NK-92 (cell line): Measurements from ENCODE around the gene TOGARAM2.
"Not testable (repeated sequence)": the region's sequence is repeated elsewhere in the genome, so short reads cannot be mapped to it uniquely, and the experiment has no call there.

Experiments used
- DNase-seq: peaks from one replicate; lab custom pipeline; 2025; ENCODE audit not compliant: unreplicated experiment; lab: John Stamatoyannopoulos, UW

The TOGARAM2 gene

GRCh38 chr2:29071032-29071975 lies 90.2 kb downstream of the TOGARAM2 start:
- no peak for DNase-seq

GRCh38 chr2:29072251-29072650 lies 91.2 kb downstream of the TOGARAM2 start:
- no peak for DNase-seq

- no peak for DNase-seq
Measured at GRCh38 chr2:29072971-29073725, 92.0 kb downstream of the TOGARAM2 start.

GRCh38 chr2:29073933-29074332 lies 92.8 kb downstream of the TOGARAM2 start:
- no peak for DNase-seq

GRCh38 chr2:29074411-29074810 lies 93.3 kb downstream of the TOGARAM2 start, which contains the start of gene PCARE:
Gene PCARE (minus strand): TSS chr2:29074523. CDS start chr2:29074261, 262 bp downstream.
- no peak for DNase-seq

- no peak for DNase-seq
Measured at GRCh38 chr2:29075894-29076705, 95.0 kb downstream of the TOGARAM2 start.

- DNase-seq = no peak
Measured at GRCh38 chr2:29079887-29080286, 98.8 kb downstream of the TOGARAM2 start.

GRCh38 chr2:29080886-29081743 lies 100.0 kb downstream of the TOGARAM2 start:
- DNase-seq = no peak

GRCh38 chr2:29082804-29083495 lies 101.9 kb downstream of the TOGARAM2 start:
- DNase-seq = no peak

GRCh38 chr2:29084554-29084953 lies 103.5 kb downstream of the TOGARAM2 start:
- DNase-seq = no peak

GRCh38 chr2:29090311-29090710 lies 109.2 kb downstream of the TOGARAM2 start:
- not testable (repeated sequence) for DNase-seq

GRCh38 chr2:29096969-29097368 lies 115.9 kb downstream of the TOGARAM2 start:
- no peak for DNase-seq

GRCh38 chr2:29097569-29097968 lies 116.5 kb downstream of the TOGARAM2 start:
- DNase-seq = no peak

GRCh38 chr2:29100564-29100963 lies 119.5 kb downstream of the TOGARAM2 start:
- DNase-seq = no peak
